Measurements from ENCODE around the gene PBX2.

GRCh38 chr6:32153564-32154513 lies 36.2 kb downstream of the PBX2 start, which contains the start of gene PPT2:
- TF ChIP-seq CTCF (IDR thresholded peaks at IDR 0.05) = no peak
- TF ChIP-seq POLR2A (IDR thresholded peaks at IDR 0.05) = peak in 1 of 2 donors; percentile 24
- TF ChIP-seq EP300 (IDR thresholded peaks at IDR 0.05) = no peak
